ENCODE measurements around the gene NRBF2.
A peak's percentile ranks its signal among the peaks of the same experiment; 100 is the strongest.

Gene NRBF2

DNA sequence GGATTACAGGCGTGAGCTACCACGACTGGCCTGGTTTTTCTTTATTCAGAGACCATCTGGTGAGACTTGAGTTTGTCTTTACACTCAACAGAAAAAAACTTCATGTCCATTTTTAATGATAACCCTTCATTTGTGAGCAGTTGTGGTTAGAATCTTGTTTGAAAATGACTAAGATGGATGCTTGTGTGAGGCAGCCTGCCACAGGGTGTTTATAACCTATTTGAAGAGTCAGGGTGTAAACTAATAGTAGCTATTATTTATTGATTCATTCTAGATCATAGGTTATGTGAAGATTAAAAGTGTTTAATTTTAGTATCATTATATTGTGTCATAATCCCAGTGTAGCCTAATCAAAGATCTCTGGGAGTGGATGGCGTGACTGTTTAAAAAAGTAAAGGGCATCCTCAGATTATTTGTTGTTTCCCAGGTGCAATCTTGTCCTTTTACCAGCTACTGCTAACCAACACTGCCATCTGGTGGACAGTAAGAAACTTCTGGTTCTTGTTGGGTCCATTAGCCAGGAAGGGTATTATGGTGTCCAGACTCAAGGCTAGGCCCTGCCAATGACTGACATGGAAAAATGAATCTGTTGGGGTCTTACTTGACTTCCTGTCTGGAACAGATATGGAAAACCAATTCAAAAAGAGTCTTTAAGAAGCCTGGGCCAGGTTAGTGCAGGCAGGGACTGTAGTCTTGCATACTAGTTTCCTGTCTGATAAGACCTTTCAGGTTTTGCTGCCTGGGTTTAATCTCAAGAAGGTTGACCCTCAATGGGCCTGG is 24.9 kb downstream of the NRBF2 start:
- Histone ChIP-seq H4K20me1 (ENCODE audit: insufficient read depth, low read length, poor library complexity, severe bottlenecking) (peaks cover 3% of the 10 kb centered on the region), H3K4me3 (ENCODE audit: low read length, poor library complexity, severe bottlenecking) (no peak overlapping the region), H3K27me3 (ENCODE audit: insufficient read depth, low read length, poor library complexity, severe bottlenecking) (no peaks in the 10 kb centered on the region), H3K4me1 (ENCODE audit: insufficient read depth, low read length, poor library complexity, severe bottlenecking) (no peaks in the 10 kb centered on the region), H3K36me3 (ENCODE audit: insufficient read depth, low read length) (peaks cover 30% of the 10 kb centered on the region; the same call in 1 of the 2 replicates), H3K9ac (ENCODE audit: low read depth, low read length, poor library complexity, severe bottlenecking) (no peak overlapping the region), H3K4me2 (ENCODE audit: low read depth, low read length, poor library complexity, severe bottlenecking) (no peak overlapping the region), H3K9me3 (ENCODE audit: insufficient read depth, low read depth, low read length) (no peaks in the 10 kb centered on the region), H3K79me2 (ENCODE audit: insufficient read depth, low read length) (no peaks in the 10 kb centered on the region), H3F3A (ENCODE audit: low read depth) (no peaks in the 10 kb centered on the region), H3K9me2 (replicated peaks; ENCODE audit: low read depth, low read length) (no peaks in the 10 kb centered on the region), H2AFZ (ENCODE audit: low read length) (no peak overlapping the region)
- no peak for TF ChIP-seq EZH2phosphoT487 (IDR thresholded peaks at IDR 0.05; ENCODE audit: borderline replicate concordance)
- TF ChIP-seq, protein P1, sequence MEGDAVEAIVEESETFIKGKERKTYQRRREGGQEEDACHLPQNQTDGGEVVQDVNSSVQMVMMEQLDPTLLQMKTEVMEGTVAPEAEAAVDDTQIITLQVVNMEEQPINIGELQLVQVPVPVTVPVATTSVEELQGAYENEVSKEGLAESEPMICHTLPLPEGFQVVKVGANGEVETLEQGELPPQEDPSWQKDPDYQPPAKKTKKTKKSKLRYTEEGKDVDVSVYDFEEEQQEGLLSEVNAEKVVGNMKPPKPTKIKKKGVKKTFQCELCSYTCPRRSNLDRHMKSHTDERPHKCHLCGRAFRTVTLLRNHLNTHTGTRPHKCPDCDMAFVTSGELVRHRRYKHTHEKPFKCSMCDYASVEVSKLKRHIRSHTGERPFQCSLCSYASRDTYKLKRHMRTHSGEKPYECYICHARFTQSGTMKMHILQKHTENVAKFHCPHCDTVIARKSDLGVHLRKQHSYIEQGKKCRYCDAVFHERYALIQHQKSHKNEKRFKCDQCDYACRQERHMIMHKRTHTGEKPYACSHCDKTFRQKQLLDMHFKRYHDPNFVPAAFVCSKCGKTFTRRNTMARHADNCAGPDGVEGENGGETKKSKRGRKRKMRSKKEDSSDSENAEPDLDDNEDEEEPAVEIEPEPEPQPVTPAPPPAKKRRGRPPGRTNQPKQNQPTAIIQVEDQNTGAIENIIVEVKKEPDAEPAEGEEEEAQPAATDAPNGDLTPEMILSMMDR (conservative IDR thresholded peaks at IDR 0.05; ENCODE audit: low read length) = peak; percentile 92

- Histone ChIP-seq H3K9ac (ENCODE audit: low read depth, low read length, poor library complexity, severe bottlenecking) (no peak overlapping the region), H3K4me1 (ENCODE audit: insufficient read depth, low read length, poor library complexity, severe bottlenecking) (no peaks in the 10 kb centered on the region), H2AFZ (ENCODE audit: low read length) (no peak overlapping the region), H3K9me3 (ENCODE audit: insufficient read depth, low read depth, low read length) (no peaks in the 10 kb centered on the region), H3K4me3 (ENCODE audit: low read length, poor library complexity, severe bottlenecking) (no peak overlapping the region), H3K27me3 (ENCODE audit: insufficient read depth, low read length, poor library complexity, severe bottlenecking) (no peaks in the 10 kb centered on the region), H3K36me3 (ENCODE audit: insufficient read depth, low read length) (peaks cover 7% of the 10 kb centered on the region; the same call in 1 of the 2 replicates), H3K79me2 (ENCODE audit: insufficient read depth, low read length) (no peaks in the 10 kb centered on the region), H4K20me1 (ENCODE audit: insufficient read depth, low read length, poor library complexity, severe bottlenecking) (no peaks in the 10 kb centered on the region), H3K4me2 (ENCODE audit: low read depth, low read length, poor library complexity, severe bottlenecking) (no peak overlapping the region), H3F3A (ENCODE audit: low read depth) (no peaks in the 10 kb centered on the region), H3K9me2 (replicated peaks; ENCODE audit: low read depth, low read length) (no peaks in the 10 kb centered on the region)
- no peak for TF ChIP-seq EZH2phosphoT487 (IDR thresholded peaks at IDR 0.05; ENCODE audit: borderline replicate concordance)
- TF ChIP-seq, protein P1 (conservative IDR thresholded peaks at IDR 0.05; ENCODE audit: low read length) = no peak
Measured at GRCh38 chr10:63161592-63161991, 28.5 kb downstream of the NRBF2 start.

- Histone ChIP-seq H3K9me3 (ENCODE audit: insufficient read depth, low read depth, low read length) (no peaks in the 10 kb centered on the region), H3K36me3 (ENCODE audit: insufficient read depth, low read length) (peaks cover 23% of the 10 kb centered on the region; the same call in 1 of the 2 replicates), H3K9ac (ENCODE audit: low read depth, low read length, poor library complexity, severe bottlenecking) (no peak overlapping the region), H4K20me1 (ENCODE audit: insufficient read depth, low read length, poor library complexity, severe bottlenecking) (no peaks in the 10 kb centered on the region), H3K4me2 (ENCODE audit: low read depth, low read length, poor library complexity, severe bottlenecking) (no peak overlapping the region), H3K79me2 (ENCODE audit: insufficient read depth, low read length) (no peaks in the 10 kb centered on the region), H3F3A (ENCODE audit: low read depth) (no peaks in the 10 kb centered on the region), H3K9me2 (replicated peaks; ENCODE audit: low read depth, low read length) (no peaks in the 10 kb centered on the region), H3K4me1 (ENCODE audit: insufficient read depth, low read length, poor library complexity, severe bottlenecking) (no peaks in the 10 kb centered on the region), H3K4me3 (ENCODE audit: low read length, poor library complexity, severe bottlenecking) (no peak overlapping the region), H2AFZ (ENCODE audit: low read length) (no peak overlapping the region), H3K27me3 (ENCODE audit: insufficient read depth, low read length, poor library complexity, severe bottlenecking) (no peaks in the 10 kb centered on the region)
- TF ChIP-seq, protein P1 (conservative IDR thresholded peaks at IDR 0.05; ENCODE audit: low read length) = no peak
- no peak for TF ChIP-seq EZH2phosphoT487 (IDR thresholded peaks at IDR 0.05; ENCODE audit: borderline replicate concordance)
Measured at GRCh38 chr10:63164166-63164623, 31.1 kb downstream of the NRBF2 start.
